PC-9 (cell line): ENCODE data around the gene ARL13B.

Experiments used
- CTCF ChIP-seq: fragments of 200-600 bp; sonication (generic); conservative IDR thresholded peaks from 2 replicates; pipeline ENCODE4 v1.6.1; 2017; ENCODE audit warnings: mixed run types, antibody characterized with exemption, mild to moderate bottlenecking, moderate library complexity
- EZH2 ChIP-seq: fragments of 200-600 bp; sonication (generic); IDR thresholded peaks from 2 replicates; pipeline ENCODE4 v1.8.0; 2017; ENCODE audit warnings: antibody characterized with exemption, low read depth

- no peak for TF ChIP-seq CTCF
- no peak for TF ChIP-seq EZH2
Observed at GRCh38 chr3:94009608-94010007, 29.7 kb downstream of the ARL13B start.
